HL-60 (cell line): ENCODE measurements around the gene CHST13.

Experiments used
- DNase-seq, 2 experiments: peaks; one replicate each; pipeline ENCODE4 v3.0.0-alpha.2; 2010 to 2020; ENCODE audit warnings: low read depth in 1 of 2, low spot score in 1 of 2
- H3K27ac ChIP-seq: fragments of 250-450 bp; sonication (Bioruptor Pico); replicated peaks from 2 replicates; pipeline ENCODE4 v1.5.1; 2020; ENCODE audit warnings: mild to moderate bottlenecking, moderate library complexity
- H3K27me3 ChIP-seq: fragments of 250-450 bp; sonication (Bioruptor Pico); 2 replicates; pipeline ENCODE4 v1.5.1; 2021; ENCODE audit warnings: mild to moderate bottlenecking, moderate library complexity; ENCODE audit not compliant: insufficient read depth, poor library complexity, severe bottlenecking
- H3K4me3 ChIP-seq: replicated peaks from 2 replicates; pipeline ENCODE4 v1.5.1; 2011; ENCODE audit warnings: mild to moderate bottlenecking, control low read depth, low read length; ENCODE audit not compliant: insufficient read depth
- GABPA ChIP-seq: IDR thresholded peaks from 2 replicates; pipeline ENCODE4 v1.6.1; 2012; ENCODE audit warnings: low read depth
- POLR2AphosphoS5 ChIP-seq: IDR thresholded peaks from 2 replicates; pipeline ENCODE4 v1.6.1; 2012; ENCODE audit warnings: low read depth
- SPI1 ChIP-seq: IDR thresholded peaks from 2 replicates; pipeline ENCODE4 v1.6.1; 2012; ENCODE audit warnings: low read depth, mild to moderate bottlenecking, borderline replicate concordance
- TF ChIP-seq, protein P1 (sequence below): IDR thresholded peaks from one replicate; pipeline ENCODE4 v1.5.1; 2011; ENCODE audit warnings: low read length, control low read depth, inconsistent platforms; ENCODE audit not compliant: insufficient read depth
- TF ChIP-seq, protein P2 (sequence below): IDR thresholded peaks from 2 replicates; pipeline ENCODE4 v1.6.1; 2012; ENCODE audit warnings: low read depth; ENCODE audit not compliant: insufficient replicate concordance

CHST13 gene

DNA sequence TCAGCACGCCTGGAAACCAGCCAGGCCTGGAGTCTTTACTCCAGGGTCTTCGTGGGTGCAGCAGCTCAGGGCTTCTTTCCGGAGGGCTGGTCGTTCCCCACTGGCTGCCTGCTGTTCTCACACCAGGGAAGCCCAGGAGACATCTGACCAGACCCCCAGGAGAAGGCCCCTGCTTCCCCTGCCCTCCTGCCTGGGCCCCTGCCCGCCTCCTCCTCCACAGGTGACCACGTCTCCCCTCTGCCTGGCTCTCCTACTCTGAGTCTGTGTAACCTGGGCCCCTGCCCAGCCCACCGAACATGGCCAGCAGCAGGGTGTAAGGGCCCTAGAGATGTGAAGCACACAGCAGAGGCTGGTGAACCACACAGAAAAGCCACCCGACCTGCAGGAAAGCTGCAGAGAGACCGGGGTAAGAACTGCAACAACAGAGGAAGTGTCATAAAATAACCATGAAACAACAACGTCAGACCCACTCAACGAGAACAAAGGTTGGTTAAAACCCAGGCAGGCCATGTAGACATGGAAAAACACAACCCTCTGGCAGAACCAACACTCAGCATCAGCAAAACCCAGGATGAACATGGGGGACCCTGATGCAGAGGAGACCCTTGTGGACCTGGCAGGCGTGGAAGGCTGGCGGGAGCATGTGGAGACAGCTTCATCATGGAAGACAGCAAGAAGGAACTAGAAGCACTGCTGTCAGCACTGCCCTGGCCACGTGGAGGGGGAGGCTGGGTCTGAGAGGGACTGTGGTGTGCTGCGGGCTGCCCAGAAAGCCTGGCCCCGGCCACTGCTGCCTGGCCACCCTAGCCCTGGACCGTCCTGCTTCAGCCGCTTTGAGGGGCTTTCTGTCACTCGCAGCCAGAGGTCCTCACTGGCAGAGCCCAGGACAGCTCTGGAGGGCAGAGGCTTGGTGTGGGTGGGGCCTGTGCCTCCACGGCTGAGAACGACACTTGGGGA, 26.8 kb upstream of the CHST13 start:
- Histone ChIP-seq H3K27me3 (no peaks in the 10 kb centered on the region), H3K4me3 (no peak overlapping the region), H3K27ac (no peak overlapping the region)
- TF ChIP-seq, protein P1, sequence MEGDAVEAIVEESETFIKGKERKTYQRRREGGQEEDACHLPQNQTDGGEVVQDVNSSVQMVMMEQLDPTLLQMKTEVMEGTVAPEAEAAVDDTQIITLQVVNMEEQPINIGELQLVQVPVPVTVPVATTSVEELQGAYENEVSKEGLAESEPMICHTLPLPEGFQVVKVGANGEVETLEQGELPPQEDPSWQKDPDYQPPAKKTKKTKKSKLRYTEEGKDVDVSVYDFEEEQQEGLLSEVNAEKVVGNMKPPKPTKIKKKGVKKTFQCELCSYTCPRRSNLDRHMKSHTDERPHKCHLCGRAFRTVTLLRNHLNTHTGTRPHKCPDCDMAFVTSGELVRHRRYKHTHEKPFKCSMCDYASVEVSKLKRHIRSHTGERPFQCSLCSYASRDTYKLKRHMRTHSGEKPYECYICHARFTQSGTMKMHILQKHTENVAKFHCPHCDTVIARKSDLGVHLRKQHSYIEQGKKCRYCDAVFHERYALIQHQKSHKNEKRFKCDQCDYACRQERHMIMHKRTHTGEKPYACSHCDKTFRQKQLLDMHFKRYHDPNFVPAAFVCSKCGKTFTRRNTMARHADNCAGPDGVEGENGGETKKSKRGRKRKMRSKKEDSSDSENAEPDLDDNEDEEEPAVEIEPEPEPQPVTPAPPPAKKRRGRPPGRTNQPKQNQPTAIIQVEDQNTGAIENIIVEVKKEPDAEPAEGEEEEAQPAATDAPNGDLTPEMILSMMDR, result no peak
- no peak for TF ChIP-seq SPI1
- no peak for TF ChIP-seq GABPA
- TF ChIP-seq, protein P2, sequence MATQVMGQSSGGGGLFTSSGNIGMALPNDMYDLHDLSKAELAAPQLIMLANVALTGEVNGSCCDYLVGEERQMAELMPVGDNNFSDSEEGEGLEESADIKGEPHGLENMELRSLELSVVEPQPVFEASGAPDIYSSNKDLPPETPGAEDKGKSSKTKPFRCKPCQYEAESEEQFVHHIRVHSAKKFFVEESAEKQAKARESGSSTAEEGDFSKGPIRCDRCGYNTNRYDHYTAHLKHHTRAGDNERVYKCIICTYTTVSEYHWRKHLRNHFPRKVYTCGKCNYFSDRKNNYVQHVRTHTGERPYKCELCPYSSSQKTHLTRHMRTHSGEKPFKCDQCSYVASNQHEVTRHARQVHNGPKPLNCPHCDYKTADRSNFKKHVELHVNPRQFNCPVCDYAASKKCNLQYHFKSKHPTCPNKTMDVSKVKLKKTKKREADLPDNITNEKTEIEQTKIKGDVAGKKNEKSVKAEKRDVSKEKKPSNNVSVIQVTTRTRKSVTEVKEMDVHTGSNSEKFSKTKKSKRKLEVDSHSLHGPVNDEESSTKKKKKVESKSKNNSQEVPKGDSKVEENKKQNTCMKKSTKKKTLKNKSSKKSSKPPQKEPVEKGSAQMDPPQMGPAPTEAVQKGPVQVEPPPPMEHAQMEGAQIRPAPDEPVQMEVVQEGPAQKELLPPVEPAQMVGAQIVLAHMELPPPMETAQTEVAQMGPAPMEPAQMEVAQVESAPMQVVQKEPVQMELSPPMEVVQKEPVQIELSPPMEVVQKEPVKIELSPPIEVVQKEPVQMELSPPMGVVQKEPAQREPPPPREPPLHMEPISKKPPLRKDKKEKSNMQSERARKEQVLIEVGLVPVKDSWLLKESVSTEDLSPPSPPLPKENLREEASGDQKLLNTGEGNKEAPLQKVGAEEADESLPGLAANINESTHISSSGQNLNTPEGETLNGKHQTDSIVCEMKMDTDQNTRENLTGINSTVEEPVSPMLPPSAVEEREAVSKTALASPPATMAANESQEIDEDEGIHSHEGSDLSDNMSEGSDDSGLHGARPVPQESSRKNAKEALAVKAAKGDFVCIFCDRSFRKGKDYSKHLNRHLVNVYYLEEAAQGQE, result no peak
- no peak for TF ChIP-seq POLR2AphosphoS5
- DNase-seq, result no peak

DNA sequence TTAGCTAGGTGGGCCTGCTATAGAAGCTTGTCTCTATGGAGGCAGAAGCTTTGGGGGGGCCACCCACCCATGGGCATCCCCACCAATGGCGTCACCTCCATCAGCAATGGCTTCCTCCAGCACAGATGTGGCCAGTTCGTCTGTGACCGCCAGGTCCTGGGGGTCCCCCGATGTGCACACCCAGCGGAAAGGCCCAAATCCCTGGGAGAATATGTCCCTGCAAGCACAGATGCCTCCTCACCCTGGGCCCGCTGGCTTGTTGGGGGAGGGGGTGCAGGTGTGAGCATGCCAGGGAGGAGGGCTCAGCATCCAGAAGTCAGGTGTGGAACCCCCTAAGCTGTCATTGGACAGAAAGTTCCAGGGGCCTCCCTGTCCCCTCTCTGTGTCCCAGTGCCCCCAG, 26.0 kb upstream of the CHST13 start:
- Histone ChIP-seq H3K27ac (no peak overlapping the region), H3K27me3 (no peaks in the 10 kb centered on the region), H3K4me3 (no peak overlapping the region)
- DNase-seq, result no peak
- TF ChIP-seq POLR2AphosphoS5 (no peak), GABPA (no peak), SPI1 (no peak)
- TF ChIP-seq, protein P2, result no peak
- TF ChIP-seq, protein P1, result no peak

DNA sequence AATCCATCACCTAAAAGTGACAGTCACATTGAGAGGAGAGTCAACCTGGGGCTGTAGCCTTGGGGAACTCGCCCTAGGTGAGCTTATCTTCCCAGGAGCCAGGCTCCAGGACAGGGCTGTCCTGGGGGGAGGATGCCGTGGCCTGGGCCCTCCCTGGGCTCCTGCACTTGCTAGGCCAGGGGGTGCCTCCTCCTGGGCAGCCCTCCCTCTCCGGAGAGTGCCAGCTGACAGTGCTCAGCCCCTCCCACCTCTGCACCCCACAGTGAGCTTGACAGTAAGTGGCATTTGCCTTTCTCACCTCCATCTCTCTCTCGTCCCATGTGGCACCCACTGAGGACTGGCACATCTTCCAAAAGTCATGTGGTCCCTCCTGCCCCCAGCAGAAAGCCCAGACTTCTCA, 25.5 kb upstream of the CHST13 start:
- Histone ChIP-seq H3K27me3 (no peaks in the 10 kb centered on the region), H3K4me3 (no peak overlapping the region), H3K27ac (no peak overlapping the region)
- no peak for DNase-seq
- TF ChIP-seq, protein P2, result no peak
- no peak for TF ChIP-seq GABPA
- TF ChIP-seq SPI1, result no peak
- TF ChIP-seq, protein P1, result no peak
- no peak for TF ChIP-seq POLR2AphosphoS5
